Transverse colon (tissue), 4 donors: ENCODE results near the gene SP2. TPM values are rescaled to one million over a fixed set of nuclear protein-coding genes. Genes with fewer than 3 reads are reported as not detected.
"Not testable (repeated sequence)": the region's sequence is repeated elsewhere in the genome, so short reads cannot be mapped to it uniquely, and the experiment has no call there.

ENCODE experiments used
- DNase-seq: peaks from one replicate; pipeline ENCODE4 v3.0.0-alpha.2; 2019
- H3K27ac ChIP-seq, 4 donors: fragments of 200-600 bp; sonication (generic); 2 replicates each; pipeline ENCODE4 v1.5.1; 2016 to 2018; ENCODE audit warnings: inconsistent platforms in 4 of 4
- H3K27me3 ChIP-seq: fragments of 200-600 bp; sonication (generic); 2 replicates; pipeline ENCODE4 v1.5.1; 2017; ENCODE audit warnings: inconsistent platforms
- H3K36me3 ChIP-seq, 4 donors: fragments of 200-600 bp; sonication (generic); 2 replicates each; pipeline ENCODE4 v1.5.1; 2017 to 2019; ENCODE audit warnings: inconsistent platforms in 4 of 4
- H3K4me1 ChIP-seq, 4 donors: fragments of 200-600 bp; sonication (generic); 2 replicates each; pipeline ENCODE4 v1.5.1; 2017 to 2020; ENCODE audit warnings: inconsistent platforms in 4 of 4
- H3K4me3 ChIP-seq, 4 donors: fragments of 200-600 bp; sonication (generic); 1 replicate in 1 of 4; 2 replicates in 3 of 4; pipeline versions ENCODE4 v1.5.1 to v1.6.1; 2017 to 2019; ENCODE audit warnings: inconsistent platforms in 4 of 4
- H3K9me3 ChIP-seq, 2 donors: fragments of 200-600 bp; sonication (generic); 2 replicates each; pipeline ENCODE4 v1.5.1; 2017 to 2019; ENCODE audit warnings: inconsistent platforms in 2 of 2
- CTCF ChIP-seq, 5 experiments: fragments of 200-600 bp in 3 of 5; fragments of 450-650 bp in 2 of 5; sonication (generic) in 3 of 5; IDR thresholded peaks; 1 replicate in 2 of 5; 2 replicates in 3 of 5; pipeline ENCODE4 v1.5.1; 2016 to 2017; ENCODE audit warnings: antibody characterized with exemption in 5 of 5, inconsistent platforms in 3 of 5, mild to moderate bottlenecking in 2 of 5, moderate library complexity in 1 of 5
- EP300 ChIP-seq: sonication (generic); formaldehyde crosslinking; IDR thresholded peaks from one replicate; pipeline ENCODE4 v1.6.1; 2017; ENCODE audit warnings: antibody characterized with exemption, low read depth
- POLR2A ChIP-seq: fragments of 450-650 bp; IDR thresholded peaks from one replicate; pipeline ENCODE4 v1.6.1; 2016; ENCODE audit warnings: antibody characterized with exemption, mild to moderate bottlenecking, moderate library complexity
- POLR2AphosphoS5 ChIP-seq, 3 donors: sonication (generic); formaldehyde crosslinking; IDR thresholded peaks; one replicate each; pipeline ENCODE4 v1.6.1; 2016; ENCODE audit warnings: antibody characterized with exemption in 3 of 3
- WGBS, 2 donors: methylation state at CpG; one replicate each; pipeline ENCODE4 v1.1.5; 2018; ENCODE audit warnings: low coverage in 1 of 2; 5-methylcytosine and 5-hydroxymethylcytosine counted together
- in situ Hi-C, 4 donors: fragments of 200-750 bp; cut with MboI; loops; one replicate each; pipeline versions ENCODE4 v1.15.0 to v1.15.1; 2017; ENCODE audit warnings: low sequenced_read_pairs in 3 of 4, low pct_ligation_motif_present in 1 of 4, low pct_unique_long_range_greater_than_20kb in 1 of 4
- intact Hi-C: fragments of 100-400 bp; cut with DNase I; formaldehyde crosslinking; loops from one replicate; pipeline ENCODE4 v1.15.1; 2023; ENCODE audit warnings: low total_unique reads
- total RNA-seq, 4 donors: library from RNA; depleted of rRNA; stranded (reverse); fragments of >200 nt; gene quantifications; one replicate each; pipeline ENCODE4 v1.1.0, GENCODE V29; 2016

SP2 gene
- total RNA-seq, 4 donors from 2014 or later = 8.3 to 22.1 (median 17.4) TPM

- intact Hi-C loops = no loop called here
- in situ Hi-C loops = no loop called here
- Histone ChIP-seq H3K9me3 (no peaks in the 10 kb centered on the region), H3K36me3 (peaks cover 0 to 25% (median 10%) of the 10 kb centered on the region in 4 donors), H3K4me3 (no peak overlapping the region), H3K27ac (no peak overlapping the region), H3K27me3 (no peaks in the 10 kb centered on the region), H3K4me1 (no peaks in the 10 kb centered on the region)
- TF ChIP-seq EP300 (no peak), CTCF (IDR thresholded peaks at IDR 0.05) (no peak), POLR2AphosphoS5 (IDR thresholded peaks at IDR 0.05) (no peak), POLR2A (no peak)
- WGBS, 2 donors = 80 to 92% methylated on average over 1 to 2 of the region's 2 CpGs
- no peak for DNase-seq
Measured at GRCh38 chr17:47918991-47919390, 23.0 kb downstream of the SP2 start.

GRCh38 chr17:47919889-47920288 lies 23.9 kb downstream of the SP2 start:
- H3K9me3 ChIP-seq, DNase-seq, in situ Hi-C loops, H3K4me3 ChIP-seq, H3K27me3 ChIP-seq, H3K4me1 ChIP-seq, H3K27ac ChIP-seq, intact Hi-C loops: not testable (repeated sequence)
- 95% methylated on average over 14 of the region's 14 CpGs; no CpG with 5 or more reads in 1 of the 2 donors for whole genome bisulfite sequencing, 2 donors
- H3K36me3 ChIP-seq = peaks cover 0 to 34% (median 12%) of the 10 kb centered on the region in 4 donors

- no peaks in the 10 kb centered on the region for H3K27me3 ChIP-seq
- peaks cover 0 to 40% (median 17%) of the 10 kb centered on the region in 4 donors for H3K36me3 ChIP-seq
- H3K27ac ChIP-seq = no peak overlapping the region
- no peaks in the 10 kb centered on the region for H3K4me1 ChIP-seq
- H3K9me3 ChIP-seq = no peaks in the 10 kb centered on the region
- no peak overlapping the region for H3K4me3 ChIP-seq
- intact Hi-C loops = no loop called here
- TF ChIP-seq EP300 (no peak), POLR2AphosphoS5 (IDR thresholded peaks at IDR 0.05) (no peak), POLR2A (no peak), CTCF (IDR thresholded peaks at IDR 0.05) (no peak)
- DNase-seq = no peak
- 92 to 94% methylated on average over 15 to 23 of the region's 23 CpGs for whole genome bisulfite sequencing, 2 donors
- in situ Hi-C loops = no loop called here
Measured at GRCh38 chr17:47924785-47925677, 29.0 kb downstream of the SP2 start.

- Histone ChIP-seq H3K36me3 (peaks cover 0 to 40% (median 17%) of the 10 kb centered on the region in 4 donors), H3K27ac (no peak overlapping the region), H3K27me3 (no peaks in the 10 kb centered on the region), H3K4me3 (no peak overlapping the region), H3K4me1 (no peaks in the 10 kb centered on the region), H3K9me3 (no peaks in the 10 kb centered on the region)
- intact Hi-C loops (no loop called here), in situ Hi-C loops (no loop called here)
- 98 to 100% methylated on average over 1 to 3 of the region's 3 CpGs for WGBS, 2 donors
- no peak for TF ChIP-seq CTCF (IDR thresholded peaks at IDR 0.05)
- TF ChIP-seq POLR2AphosphoS5 (IDR thresholded peaks at IDR 0.05) = no peak
- no peak for TF ChIP-seq EP300
- TF ChIP-seq POLR2A = no peak
- DNase-seq = no peak
Measured at GRCh38 chr17:47925678-47925988, 29.6 kb downstream of the SP2 start.
